GM18951 (cell line): ENCODE data around the gene PRMT9.

Experiments used
- POLR2A ChIP-seq: IDR thresholded peaks from 4 replicates; pipeline ENCODE4 v1.6.1; 2011; ENCODE audit warnings: mild to moderate bottlenecking; ENCODE audit not compliant: insufficient read length, insufficient read depth; ENCODE audit errors: extremely low read depth
- in situ Hi-C: fragments of 300-500 bp; cut with MboI; formaldehyde crosslinking; loops from one replicate; pipeline ENCODE4 v1.12.0; 2022; ENCODE audit warnings: low sequenced_read_pairs, mixed read lengths, inconsistent platforms; ENCODE audit not compliant: unreplicated experiment

The PRMT9 gene

DNA sequence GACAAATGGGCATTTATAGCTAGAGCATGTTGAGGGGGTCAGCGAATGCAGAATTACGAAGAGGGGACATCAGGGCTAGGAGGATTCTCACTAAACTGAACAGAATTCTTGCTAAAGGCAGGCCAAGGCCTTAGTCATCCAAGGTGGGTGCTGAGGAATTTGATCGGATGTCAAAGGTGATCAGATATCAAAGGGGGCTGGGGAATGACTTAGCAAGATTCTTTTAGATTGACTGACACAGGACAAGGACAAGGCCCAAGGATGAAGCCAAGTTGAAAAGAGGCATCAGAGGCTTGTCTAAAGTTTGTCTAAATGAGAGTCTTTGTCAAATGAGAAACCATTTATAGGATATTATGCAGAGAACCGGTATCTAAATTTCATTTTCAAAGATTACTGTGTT lies 57.1 kb downstream of the PRMT9 start:
- in situ Hi-C loops, result no loop called here
- TF ChIP-seq POLR2A, result no peak

DNA sequence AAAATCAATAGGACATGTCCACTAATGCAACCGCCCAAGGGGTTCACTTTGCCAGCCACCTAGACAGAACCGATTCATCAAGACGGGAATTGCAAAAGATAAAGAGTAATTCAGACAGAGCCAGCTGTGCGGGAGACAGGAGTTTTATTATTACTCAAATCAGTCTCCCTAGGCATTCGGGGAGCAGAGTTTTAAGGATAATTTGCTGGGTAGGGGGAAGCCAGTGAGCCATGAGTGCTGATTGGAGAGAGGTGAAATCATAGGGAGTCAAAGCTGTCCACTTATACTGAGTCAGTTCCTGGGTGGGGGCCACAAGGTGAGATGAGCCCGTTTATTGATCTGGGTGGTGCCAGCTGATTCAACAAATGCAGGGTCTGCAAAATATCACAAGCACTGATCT lies 58.2 kb downstream of the PRMT9 start:
- no peak for TF ChIP-seq POLR2A
- in situ Hi-C loops, result no loop called here

DNA sequence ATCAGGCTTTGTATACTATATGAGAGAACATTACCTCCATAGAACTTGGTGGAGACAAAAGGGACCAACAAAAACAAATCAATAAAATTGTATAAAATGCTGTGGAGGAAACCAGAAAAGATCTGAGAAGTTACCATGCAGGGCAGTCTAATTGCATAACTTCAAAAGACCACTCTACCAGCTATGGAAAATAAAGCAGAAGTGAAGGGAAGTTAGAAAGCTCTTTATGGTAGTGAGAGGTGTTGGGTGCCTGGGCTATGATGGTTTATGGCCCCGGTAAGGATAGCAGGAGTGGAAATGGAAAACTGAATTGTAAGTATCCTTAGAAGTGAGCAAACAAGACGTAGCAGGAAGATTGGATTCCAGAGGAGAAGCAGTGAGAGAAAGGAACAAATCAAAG lies 63.6 kb downstream of the PRMT9 start:
- in situ Hi-C loops, result no loop called here
- no peak for TF ChIP-seq POLR2A

DNA sequence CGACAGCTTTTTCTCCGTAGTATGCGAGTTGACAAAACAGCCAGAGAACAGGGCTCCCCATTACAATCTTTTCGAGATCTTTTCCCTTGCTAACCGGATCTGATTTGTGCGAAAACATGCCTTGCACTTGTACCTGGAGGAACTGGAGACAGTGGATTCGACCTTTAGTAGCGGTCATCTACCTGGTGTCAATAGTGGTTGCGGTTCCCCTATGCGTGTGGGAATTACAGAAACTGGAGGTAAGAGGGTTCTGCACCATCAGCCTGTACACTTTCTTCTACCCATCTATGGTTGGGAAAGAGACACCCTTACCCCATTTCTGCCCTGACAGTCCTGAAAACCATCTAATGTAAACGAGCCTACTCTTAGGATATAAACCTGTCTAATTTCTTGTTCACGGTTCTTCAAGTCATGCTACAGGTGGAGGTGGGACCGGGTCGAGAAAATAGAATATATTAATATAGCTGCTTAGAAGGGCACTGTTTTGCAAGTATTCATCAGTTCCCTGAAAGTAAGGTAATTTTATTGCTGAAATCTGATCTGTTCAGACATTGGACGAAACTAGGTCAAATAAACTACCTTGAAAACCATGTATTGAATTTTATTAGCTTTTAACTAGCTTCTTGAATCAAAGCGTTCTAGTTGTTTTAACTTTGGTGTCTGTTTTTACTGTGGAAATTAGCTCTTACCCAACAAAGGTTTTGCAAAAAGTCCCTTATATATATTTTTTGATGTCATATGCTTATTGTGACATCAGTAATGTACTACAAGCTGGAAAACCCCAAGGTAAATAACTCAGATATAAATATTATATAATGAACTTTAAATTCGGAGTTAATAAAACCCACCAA lies 65.9 kb downstream of the PRMT9 start:
- in situ Hi-C loops, result no loop called here
- TF ChIP-seq POLR2A, result no peak

DNA sequence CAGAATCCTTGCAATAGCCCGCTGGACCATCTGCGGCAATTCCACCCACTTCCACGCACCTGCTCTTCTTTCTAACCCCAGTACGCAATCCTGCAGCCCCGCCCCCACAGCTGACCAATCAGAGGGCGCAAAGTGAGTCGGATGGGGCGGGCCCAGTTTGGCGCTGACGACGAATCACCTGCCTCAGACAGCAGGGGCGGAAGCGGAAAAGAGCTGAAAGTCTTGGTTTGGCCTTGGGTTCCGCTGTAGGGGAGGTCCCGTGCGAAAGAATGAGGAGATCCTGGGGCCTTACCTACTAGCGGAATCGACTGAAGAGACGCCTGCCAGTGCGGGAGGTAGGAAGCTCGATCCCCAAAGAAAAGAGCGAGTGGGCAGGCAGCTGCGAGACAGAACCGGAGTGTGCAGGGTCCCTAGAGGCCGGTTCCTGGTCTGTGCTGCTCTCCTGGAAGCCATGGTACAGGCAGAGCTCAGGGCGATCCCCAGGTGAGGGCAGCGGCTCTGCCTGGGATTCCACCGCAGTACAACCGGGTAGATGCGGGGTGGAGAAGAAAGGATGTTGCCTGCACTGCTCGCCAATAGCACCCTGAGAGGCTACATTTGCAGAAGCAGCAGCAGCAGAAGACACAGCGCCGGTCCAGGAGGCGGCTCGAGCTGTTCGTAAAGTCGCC lies 66.7 kb downstream of the PRMT9 start, which contains the start of gene TMEM184C:
TSS of gene TMEM184C (plus strand) at position 225 of the 668 bp plus-strand sequence. CDS start 560 bp downstream, outside the sequence.
- in situ Hi-C loops, result no loop called here
- TF ChIP-seq POLR2A, result peak; percentile 91

DNA sequence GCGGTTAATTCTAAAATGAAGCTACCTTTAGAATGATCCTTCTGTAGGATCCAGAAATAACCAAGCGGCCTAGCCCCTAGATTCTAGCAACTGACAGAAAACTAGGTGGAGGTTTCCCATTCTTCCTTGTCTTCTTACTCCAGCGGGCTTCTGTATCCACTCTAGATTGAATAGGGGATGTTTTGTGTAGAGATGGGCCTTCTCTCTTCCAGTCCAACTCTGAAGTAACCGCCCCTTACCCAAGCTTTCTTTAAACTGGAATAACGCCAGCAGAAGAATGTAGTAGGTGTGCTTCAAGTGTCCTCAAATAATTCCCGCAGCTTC lies 67.2 kb downstream of the PRMT9 start:
- in situ Hi-C loops, result no loop called here
- no peak for TF ChIP-seq POLR2A

DNA sequence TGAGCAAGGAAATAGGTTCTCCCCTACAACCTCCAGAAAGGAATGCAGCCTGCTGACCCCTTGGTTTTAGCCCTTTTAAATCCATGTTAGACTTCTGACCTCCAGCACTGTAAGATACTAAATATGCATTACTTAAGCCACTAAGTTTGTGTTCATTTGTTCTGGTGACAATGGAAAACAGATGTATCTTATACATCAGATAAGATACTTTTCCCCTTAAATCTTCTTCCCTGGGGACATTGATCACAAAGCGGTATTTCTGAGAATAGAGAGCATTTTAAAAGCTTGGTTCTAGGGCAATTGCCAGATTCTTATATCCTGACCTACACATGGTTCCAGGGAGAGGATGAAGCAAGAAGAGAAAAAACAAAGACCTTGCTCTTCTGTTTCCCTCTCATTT lies 73.3 kb downstream of the PRMT9 start:
- in situ Hi-C loops, result no loop called here
- TF ChIP-seq POLR2A, result no peak

DNA sequence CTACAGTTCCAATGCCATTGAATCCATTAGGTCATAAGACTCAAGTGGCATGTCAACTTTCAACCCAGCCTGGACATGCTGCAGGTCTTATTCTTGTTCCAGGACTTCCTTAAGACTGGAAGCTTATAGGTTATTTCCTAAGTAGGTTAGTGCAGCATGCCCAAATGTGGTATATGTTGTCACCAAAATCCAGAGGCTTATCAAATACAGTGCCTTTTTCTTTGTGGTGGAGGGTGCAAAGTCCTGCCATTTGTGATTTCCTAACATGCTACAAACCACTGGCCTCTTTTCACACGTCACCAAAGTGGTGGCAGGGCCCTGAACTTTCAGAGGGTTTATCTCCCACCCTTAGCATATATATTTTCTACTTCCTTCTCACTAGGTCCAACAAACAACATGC lies 76.5 kb downstream of the PRMT9 start:
- in situ Hi-C loops, result no loop called here
- no peak for TF ChIP-seq POLR2A

DNA sequence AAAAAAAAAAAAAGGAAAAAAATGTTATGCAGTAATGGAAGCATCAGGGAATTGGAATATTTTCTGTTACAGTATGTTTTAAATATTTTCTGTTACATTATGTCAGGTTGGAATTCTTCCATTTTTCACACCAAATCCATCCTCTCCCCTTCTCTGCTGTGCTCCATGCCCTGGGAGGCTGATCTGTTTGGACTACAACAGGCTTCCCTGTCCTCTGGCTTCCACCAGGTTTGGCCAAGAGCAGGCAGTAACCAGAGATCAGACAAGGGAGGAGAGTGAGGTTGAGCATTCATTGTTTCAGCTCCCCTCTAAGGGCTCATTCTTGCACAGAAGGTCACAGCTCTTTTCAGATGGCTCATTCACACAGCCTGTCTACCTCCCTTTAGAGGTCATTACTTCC lies 78.5 kb downstream of the PRMT9 start:
- in situ Hi-C loops, result no loop called here

DNA sequence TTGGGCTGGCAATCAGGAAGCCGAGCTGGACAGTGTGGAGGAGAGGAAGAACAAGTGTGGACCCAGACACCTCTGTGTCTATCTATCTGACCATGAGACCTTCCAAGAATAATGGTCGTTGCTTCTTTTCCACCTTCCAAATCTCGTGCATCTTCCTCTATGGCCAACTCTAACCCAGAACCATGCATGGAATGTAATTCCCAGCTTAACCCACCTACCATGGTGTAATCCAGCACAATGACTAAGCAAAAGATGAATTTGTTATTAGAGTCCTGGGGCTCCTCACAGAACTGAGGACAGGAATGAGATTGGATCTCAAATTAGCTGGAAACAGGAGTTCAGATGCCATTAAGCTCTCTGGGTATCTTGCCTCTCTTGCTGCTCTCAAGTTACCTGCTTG lies 84.2 kb downstream of the PRMT9 start:
- in situ Hi-C loops, result loop anchor here (25.0 kb wide), 1 partner anchor 437 kb away; no protein-coding TSS in a partner anchor
- no peak for TF ChIP-seq POLR2A

More for the DNA sequence above, 78.5 kb downstream of the PRMT9 start:
- TF ChIP-seq POLR2A, result no peak

DNA sequence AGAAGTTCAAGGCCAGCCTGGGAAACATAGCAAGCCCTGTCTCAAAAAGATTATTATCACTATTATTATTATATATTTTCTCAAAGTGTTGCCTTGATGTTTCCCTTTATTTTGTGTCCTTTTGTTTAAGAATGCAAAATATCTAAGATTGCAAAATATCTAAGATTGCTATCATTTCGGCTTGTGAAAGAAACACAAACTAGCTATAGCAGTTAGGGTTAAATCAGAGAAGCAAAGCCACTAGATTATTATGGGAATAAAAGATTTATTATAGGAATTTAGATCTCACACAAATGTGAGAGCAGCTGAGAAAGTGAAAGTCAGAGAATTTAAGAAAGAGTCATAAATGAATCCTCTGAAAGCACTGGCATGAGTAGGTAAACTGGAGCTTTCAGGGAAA lies 84.8 kb downstream of the PRMT9 start:
- TF ChIP-seq POLR2A, result no peak
- in situ Hi-C loops, result loop anchor here (25.0 kb wide), 1 partner anchor 437 kb away; no protein-coding TSS in a partner anchor

DNA sequence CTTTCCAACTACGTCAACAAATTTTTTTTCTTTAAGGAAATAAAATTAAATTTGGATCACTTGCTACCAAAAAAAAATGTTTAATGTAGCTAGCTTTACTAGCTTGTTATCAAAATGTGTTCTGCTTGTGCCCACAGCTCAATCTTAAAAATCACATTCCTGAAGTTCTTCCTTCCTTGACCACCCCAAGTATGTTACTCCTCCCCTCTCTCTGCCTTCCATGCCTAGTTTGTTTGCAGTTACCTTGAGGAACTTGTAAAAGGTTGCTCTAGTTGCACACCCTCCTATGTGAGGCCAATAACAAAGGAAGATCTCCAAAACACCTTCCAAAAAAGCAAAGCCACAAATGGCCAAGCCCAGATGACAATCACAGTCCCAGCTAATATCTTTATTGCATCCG lies 86.4 kb downstream of the PRMT9 start:
- in situ Hi-C loops, result loop anchor here (25.0 kb wide), 1 partner anchor 435 kb away; no protein-coding TSS in a partner anchor
- TF ChIP-seq POLR2A, result no peak

DNA sequence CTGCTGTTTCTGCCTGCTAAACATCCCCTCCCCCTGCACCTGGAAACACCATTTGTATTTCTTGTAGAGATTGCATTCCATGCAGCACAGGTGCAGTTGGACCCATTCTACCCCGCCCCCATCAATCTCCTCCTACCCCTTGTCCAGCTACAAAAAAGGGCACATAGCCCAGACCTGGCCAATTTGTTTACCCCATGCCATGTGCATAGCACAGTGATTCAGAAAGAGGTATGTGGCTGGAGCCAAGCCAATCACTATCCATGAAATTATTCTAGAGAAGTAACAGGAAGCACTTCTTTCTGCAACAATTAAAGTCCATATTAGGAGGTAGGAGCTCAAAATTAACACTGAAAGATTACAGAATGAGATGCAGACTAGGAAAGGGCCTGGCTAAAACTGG lies 87.0 kb downstream of the PRMT9 start:
- no peak for TF ChIP-seq POLR2A
- in situ Hi-C loops, result loop anchor here (25.0 kb wide), 1 partner anchor 435 kb away; no protein-coding TSS in a partner anchor

DNA sequence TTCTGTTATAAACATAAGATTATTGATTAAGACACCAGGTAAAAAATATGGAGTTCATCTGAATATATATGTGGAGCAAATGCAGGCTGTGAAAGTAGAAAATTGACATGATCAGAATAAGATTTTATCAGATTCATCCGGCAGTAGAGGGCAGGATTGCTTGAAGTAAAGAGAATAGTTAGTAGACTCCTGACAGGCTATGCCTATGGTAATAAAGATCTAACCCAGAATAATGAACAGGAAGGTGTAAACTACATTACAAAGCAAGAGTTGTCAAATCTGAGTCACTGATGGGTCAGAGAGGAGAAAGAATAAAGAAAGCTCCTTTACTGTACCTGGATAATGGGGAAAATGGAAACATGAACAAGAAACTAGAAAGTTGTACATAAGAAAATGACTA lies 87.6 kb downstream of the PRMT9 start:
- TF ChIP-seq POLR2A, result no peak
- in situ Hi-C loops, result loop anchor here (25.0 kb wide), 1 partner anchor 434 kb away; no protein-coding TSS in a partner anchor
